Measurements from ENCODE around the gene DTD2.
A peak's percentile ranks its signal among the peaks of the same experiment; 100 is the strongest.
"Not testable (repeated sequence)": the region's sequence is repeated elsewhere in the genome, so short reads cannot be mapped to it uniquely, and the experiment has no call there.

DTD2 gene

DNA sequence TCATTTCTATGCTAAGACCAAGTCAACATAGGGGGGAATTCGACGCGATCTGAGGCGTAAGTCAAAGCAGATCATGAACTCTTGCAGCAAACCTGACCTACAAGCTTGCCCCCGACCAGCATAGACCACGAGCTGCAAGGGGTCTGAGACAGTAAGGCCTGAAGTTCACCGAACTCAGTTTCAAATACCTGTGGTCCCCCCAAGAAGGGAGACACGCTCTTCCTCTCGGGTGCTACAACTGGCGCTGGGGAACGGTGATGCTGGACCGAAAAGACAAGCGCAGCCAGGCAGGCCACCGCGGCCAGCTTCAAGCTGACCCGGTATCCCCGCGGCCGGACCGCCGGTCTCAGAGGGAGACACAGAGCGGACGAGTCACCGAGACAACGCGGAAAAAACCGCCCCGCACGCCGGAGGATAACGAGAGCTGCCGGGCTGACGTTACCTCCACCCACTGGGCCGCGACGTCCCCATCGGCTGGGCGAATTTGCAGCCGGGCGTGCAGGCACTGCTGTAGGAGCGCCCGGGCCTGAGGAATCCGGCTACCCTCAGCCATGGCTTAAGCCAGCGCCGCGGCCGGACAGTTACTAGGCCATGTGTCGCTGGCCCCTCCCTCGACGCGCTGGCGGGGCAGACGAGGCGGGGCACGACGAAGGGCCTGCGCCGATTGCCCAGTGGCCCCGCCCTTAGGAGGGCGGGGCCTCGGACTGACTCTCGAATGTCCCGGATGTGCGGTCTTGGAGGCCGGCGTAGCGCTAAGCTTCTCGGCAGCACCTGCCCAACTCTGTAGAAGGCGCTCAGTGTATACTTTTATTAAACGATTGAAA, at the start of gene DTD2:
TSS of gene DTD2 (minus strand) at position 666 of the 824 bp plus-strand sequence. CDS start at position 553, 113 bp downstream.
- DNase-seq = peak; percentile 89 to 97

DNA sequence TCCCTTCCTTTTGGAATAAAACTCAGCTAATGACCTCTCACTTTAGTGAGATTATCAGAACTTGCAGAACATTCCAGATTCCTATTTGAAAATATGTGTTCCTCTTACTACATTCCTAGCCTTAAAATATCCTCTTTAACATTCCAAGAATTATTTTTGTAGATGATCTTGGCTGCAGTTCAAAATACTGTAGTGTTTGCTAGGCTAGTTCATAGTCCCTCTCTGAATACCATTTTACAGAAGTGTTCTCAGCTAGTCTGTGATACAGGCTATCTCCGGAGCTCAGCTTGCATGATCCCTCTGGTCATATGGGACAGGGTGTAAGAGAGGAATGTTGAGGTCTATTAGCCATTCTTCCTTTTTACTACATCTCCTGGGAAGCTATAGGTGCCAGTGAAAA, 48.1 kb upstream of the DTD2 start:
- no peak for DNase-seq

DNA sequence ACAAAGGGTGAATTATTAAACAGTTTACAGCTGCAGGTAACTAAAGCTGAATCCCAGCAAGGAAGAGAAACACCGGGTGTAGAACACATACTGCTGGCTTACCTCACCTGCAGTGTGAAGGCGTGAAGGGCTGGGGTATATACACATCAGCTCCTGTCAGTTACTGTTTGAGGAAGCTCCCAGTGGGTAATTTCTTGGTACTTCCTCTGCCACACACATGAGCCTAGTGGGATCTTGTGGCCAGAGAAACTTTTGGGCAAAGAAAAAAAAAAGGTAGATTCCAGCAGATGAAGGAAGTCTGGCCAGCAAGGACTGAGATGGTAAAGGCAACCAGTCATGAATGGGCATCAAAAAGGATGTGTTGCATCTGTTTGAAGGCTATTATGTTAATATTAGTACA, 44.6 kb upstream of the DTD2 start:
- DNase-seq = no peak

DNA sequence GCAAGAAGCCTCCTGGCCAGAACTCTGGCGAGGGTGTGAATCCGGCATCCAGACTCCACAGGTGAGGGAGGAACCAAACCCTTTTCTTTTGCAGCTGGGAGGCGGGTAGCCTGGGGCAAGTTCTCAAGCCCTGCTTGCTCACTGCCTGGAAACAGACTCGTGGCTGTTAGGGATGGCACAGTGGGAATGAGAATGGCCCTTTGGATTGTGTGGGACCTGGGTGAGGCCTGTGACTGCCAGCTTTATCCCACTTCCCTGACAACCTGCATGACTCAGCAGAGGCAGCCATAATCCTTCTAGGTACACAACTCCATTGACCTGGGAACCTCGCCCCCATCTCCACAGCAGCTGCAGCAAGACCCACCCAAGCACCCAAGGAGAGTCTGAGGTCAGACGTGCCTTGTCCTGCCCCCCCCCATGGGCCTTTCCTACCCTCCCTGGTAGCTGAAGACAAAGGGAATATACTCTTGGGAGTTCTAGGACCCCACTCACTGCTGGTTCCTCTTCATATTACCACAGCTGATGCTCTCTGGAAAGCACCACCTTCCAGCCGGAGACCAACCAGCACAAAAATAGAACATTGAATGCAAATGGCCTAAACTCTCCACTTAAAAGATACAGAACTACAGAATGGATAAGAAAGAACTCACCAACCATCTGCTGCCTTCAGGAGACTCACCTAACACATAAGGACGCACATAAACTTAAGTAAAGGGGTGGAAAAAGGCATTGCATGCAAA, 35.6 kb upstream of the DTD2 start:
- no peak for DNase-seq

DNA sequence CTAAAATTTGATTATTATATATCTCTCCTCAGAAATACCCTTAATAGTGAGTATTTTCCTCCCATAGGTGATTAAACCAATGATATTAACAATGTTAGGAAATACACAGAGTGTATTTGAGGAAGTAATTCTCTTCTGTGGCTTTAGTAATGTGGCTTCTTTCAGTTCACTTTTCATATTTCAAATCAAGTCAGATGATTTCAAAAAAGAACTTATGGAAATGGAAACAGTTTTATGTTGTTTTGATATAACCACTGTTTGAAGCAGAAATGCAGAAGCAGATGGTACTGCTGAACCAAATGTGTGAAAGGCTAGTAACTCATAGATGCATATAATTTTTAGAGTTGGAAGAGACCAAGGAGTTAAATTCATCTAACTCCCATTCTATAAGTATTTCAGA, 32.4 kb upstream of the DTD2 start:
- no peak for DNase-seq

DNA sequence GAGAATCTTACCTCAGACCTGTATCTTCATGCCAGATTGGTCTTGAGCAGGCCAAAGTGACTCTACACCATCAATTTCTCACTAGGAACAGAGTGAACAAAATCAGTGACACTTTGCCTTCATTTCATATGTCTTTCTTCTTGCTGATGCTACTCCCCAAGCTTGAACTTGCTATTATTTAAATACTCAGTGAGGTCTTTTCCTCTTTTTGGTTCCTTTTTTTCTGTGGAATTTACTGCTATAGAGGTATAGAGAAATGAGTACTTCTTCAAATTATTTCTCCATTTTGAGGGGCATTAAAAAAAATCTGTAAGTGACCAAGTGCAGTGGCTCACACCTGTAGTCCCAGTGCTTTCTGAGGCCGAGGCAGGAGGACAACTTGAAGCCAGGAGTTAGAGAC, 30.6 kb upstream of the DTD2 start, which contains the start of gene GPR33:
TSS of gene GPR33 (minus strand) at position 154 of the 400 bp plus-strand sequence. CDS start 4,074 bp downstream, outside the sequence.
- no peak for DNase-seq

DNA sequence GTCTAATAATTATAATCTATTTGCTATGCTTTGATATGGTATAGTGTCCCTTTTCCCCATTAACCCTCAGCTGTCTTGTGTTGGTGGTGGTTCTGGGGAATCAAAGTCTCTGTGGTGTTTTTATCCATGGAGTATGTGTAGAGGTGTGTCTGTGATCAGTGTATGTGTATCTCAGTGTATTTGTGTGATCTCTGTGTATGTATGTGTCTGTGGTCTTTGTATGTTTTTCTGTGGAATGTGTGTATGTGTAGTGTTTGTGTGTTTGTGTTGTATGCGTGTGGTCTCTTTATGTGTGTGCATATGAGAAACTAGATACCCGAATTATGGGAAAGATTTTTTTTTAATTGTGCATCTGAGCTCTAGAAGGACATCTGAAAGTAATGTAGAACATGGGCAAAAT, 29.5 kb upstream of the DTD2 start:
- no peak for DNase-seq

DNA sequence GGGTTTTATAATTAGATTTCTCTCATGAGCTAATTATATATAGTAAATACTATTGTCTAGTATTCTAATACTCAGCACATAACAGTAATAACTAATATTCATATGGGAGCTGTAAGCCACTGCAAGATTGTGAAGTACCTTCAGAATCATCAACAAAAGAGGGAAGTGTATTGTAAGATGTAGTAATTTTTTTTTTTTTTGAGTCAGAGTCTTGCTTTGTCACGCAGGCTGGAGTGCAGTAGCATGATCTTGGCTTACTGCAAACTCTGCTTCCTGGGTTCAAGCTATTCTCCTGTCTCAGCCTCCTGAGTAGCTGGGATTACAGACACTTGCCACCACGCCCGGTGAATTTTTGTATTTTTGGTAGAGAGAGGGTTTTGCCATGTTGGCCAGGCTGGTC, 27.4 kb upstream of the DTD2 start:
- DNase-seq = no peak

DNA sequence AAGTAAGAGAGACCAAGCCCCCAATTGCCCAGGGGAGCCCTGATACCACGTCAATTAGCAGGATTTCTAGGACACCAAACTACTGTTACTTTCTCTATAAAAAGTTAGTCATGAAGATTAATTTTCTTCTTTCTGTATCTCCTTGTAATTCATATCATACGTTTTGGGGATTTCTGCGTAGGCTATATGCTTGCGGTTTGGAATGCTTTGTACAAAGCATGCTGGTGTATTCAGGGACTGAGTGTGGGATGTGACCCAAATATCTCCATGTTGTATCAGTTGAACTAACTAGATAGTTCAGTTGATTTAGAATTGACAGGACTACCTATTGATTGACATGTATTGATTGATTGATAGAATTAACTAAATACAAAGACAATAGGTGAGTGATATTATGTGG, 22.9 kb upstream of the DTD2 start:
- no peak for DNase-seq

DNA sequence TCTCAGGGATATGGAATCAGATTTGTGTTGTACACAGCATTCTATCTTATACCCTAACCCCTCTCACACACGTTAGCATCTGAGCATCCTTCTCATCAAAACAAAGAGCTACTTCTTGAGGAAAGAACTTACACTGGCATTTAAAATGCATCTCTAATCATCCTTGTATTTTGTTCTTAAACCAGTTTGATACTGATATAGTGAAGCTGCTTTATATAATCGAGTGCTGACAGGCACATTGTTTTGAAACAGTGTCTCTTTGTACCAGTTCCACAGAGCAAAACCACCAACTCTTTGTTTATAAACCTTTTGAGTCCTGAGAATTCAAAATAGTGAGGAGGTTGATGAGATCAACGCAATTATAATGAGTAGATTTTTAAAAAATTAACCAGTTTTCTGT, 21.7 kb upstream of the DTD2 start:
- DNase-seq = no peak

DNA sequence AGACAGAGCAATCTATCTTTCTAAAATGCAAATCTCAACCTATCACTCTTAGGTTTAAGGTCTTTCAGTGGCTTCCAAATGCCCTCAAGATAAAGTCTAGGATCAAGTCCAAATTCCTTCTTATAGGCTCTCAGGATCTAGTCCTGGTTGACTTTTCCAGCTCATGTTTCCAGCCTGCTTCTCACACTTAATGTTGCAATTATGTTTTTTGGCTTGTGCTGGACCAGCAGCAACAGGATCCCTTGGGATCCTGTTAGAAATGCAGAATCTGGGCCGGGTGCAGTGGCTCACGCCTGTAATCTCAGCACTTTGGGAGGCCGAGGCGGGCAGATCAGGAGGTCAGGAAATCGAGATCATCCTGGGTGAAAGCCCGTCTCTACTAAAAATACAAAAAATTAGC, 19.9 kb upstream of the DTD2 start:
- DNase-seq = no peak

DNA sequence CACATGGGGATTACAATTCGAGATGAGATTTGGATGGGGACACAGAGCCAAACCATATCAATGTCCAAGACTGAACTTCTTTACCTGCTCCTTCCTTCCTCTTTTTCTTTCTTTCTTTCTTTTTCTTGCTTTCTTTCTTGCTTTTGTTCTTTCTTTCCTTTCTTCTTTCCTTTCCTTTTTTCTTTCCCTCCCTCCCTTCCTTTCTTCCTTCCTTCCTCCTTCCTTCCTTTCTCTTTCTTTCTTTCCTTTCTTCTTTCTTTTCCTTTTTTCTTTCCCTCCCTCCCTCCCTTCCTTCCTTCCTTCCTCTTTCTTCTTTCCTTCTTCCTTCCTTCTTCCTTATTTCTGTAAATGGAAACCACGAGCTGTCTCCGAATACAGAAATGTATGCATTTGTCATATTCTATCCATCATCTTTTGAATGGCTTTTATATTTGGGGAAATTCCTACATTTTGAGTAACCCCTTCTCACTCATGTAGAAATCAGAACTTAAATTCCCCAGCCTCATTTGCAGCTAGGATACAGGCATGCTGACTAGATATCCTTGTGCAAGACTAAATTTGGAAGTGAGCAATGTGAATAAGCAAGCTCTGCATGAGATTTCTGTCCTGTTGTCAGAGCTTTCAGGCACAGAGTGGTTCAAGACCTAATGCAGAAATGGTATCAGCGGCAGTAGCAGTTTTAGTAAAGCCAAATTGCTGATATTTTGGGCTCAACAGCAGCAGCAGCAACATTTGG, 19.0 kb upstream of the DTD2 start:
- DNase-seq = no peak

DNA sequence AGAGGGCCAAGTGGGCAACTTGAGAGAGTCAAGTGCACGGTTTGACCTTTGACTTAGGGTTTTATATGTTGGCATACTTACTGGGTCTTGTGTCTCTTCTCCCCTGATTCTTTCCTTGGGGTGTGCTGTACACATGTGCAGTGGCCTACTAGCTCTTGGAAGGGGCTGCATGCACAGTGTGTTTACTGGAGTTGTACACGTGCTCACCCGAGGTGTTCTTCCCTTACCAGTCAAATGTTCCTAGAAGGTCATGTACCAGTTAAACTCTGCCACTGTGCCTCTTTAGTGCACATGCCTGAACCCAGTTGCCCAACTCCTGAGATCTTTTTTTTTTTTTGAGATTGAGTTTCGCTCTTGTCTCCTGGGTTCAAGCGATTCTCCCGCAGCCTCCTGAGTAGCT, 9.2 kb upstream of the DTD2 start:
- DNase-seq = no peak

DNA sequence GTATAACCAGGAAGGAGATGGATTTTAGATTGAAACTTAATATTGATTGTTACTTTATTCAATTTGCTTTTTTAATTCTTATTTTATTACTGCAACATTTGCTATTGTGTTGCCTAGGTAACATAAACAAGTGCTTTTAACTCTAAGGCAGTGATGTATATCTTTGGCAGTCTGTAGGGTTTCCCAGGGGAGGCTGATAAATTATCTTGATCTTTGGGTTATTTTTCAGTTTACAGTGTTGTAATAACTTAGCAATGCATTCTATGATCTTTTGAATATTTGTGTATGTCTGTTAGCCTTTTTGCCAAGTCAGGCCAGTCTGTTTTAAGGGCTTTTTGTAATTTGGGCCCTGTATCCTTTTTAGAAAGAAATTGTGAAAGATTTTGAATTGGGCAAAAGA, 7.8 kb upstream of the DTD2 start:
- no peak for DNase-seq

DNA sequence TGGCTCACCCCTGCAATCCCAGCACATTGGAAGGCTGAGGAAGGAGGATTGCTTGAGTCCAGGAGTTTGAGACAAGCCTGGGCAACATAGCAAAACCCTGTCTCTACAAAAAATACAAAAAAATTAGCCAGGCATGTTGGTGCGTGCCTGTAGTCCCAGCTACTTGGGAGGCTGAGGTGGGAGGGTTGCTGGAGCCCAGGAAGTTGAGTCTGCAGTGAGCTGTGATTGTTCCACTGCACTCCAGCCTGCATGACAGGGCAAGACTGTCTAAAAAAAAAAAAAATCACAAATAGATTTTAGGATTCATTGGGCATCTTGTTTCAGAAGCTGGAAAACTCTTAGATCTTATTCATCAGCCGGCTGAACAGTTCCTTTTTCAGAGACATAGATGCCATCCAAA, 5.1 kb upstream of the DTD2 start:
- DNase-seq = not testable (repeated sequence)

DNA sequence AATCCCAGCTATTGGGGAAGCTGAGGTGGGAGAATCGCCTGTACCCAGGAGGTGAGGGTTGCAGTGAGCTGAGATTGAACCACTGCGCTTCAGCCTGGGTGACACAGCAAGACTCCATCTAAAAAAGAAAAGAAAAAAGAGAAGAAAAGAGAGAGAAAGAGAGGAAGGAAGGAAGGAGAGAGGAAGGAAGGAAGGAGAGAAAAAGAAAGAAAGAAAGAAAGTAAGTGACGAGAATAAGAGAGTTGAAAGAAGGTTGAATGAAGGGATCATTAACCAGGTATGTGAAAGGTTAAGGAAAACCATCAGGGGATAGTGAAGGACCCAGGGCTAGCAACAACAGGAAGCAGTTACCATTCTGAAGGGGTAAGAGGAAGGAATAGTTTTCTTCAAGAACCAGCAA, 4.2 kb upstream of the DTD2 start:
- no peak for DNase-seq

DNA sequence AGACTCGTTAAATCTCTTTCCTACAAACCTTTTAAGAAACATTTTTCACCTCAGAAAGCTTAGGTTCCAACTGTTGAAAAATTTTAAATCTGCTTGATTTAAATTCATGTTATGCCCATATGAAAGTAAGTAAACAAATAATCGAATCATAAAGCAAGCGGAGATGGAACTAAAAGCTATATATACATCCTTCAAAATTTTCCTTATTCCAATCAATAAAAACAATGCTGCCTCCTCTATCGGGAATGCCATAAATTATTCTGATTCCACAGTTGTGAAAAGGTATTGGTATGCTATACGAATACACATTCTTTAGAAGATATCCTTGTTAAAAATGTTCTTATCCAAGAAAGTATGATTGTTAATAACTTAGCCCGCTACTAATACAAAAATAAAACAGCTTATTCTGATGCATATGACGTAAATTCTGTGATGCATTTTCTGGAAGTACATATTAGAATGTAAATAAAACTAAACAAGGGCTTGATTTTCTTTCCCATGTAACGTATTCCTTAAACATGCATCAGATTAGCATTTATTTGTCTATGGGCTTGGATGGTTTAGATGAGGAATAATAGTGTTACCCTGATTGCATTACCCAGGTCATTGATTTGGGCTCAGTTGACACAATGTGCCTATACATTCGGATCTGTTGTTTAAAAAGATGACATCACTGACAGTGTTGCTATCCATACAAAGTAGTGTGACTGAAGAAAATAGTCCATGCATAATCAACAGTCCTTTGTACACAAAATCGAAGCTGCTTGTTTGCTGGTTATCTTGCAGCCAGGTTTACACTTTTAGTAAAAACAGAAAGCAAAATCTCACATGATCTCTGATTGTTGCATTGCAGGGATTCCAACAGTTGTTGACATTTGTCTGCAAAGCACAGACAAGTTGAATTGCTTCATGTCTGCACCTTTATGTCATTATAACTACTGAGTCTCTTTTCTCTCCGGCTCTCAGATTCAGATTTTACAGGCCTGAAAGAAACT, 656 bp upstream of the DTD2 start:
- peak in 1 of 2 experiments; percentile 8 for DNase-seq

DNA sequence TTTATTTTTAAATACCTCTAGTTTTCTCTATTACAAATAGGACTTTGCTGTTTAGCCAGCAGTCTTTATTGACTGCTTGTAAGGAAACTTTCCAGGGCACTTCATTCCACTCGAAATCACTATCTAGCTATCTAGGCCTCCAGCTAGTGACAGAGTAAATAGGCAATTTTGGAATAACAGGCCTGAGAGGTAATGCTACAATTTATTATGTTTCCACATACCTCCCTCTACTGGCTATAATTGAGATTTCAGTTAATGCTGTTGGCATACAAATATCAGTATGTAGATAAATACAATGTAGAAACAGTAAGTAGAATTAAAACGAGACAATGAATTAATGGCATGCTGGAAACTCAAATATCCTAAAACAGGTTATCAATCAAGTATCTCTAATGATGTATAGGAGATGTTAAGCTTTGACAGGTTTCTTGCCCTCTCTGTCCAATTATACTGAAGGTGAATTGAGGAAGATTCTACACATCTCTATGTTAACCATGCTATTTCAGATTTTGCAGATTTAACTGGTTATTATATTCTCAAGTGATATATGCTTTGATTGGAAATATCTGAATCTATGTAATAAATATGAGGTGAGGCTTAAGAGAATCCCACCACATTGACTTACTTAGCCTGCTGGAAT, 7.2 kb downstream of the DTD2 start:
- peak in 1 of 2 experiments; percentile 28 for DNase-seq

DNA sequence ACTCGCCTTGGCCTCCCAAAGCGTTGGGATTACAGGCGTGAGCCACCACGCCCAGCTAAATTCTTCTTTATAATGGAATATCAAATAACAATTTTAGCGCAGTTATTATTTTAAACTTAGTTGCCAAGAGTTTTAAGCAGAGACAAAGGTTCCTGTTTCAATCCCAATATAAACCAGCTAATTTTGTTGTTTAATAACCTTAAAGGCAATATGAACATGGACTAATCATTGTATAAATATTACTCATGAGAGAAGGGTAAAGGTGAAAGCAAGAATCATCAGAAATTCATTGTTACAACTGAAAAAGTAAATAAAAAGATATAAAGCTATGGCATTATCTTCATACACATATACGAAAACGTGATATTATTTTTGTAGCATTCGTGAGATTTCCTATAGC, 8.2 kb downstream of the DTD2 start:
- DNase-seq = no peak

DNA sequence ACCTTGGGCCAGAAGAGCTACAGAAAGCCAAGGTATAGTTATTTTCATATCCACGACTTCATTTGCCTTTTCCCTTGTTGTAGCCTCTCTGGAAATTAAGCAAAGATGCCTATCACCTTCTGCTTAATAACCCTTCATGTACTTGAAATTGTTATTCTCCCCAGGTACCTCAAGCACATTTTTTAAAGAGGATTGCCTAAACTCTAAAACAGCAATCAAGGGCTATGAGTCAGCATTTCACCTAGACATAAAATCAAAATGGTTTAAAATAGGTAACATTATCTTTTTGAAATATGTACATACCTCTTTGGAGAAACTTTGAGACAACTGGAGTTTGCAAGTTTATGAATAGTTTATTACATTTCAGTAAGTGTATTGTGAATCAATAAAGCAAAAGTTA, 11.6 kb downstream of the DTD2 start:
- DNase-seq = no peak

DNA sequence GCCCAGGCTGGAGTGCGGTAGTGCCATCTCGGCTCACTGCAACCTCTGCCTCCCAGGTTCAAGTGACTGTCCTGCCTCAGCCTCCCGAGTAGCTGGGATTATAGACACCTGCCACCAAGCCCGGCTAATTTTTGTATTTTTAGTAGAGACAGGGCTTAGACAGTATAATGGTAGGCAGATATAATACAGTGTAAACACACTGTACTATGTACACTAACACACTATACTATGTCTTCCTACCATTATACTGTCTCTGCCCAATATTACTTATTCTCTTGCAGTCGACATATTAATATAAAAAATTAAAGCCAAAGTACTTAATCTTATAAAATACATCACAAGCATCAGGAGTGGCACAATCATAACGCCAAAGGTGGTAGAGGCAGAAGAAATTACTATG, 15.0 kb downstream of the DTD2 start:
- DNase-seq = no peak

All from NCI-H526 (cell line).